ENCODE measurements around the gene TSPAN5. TPM values are rescaled to one million over a fixed set of nuclear protein-coding genes. Genes with fewer than 3 reads are reported as not detected.

The TSPAN5 gene
- total RNA-seq, 1 experiment from 2014 or later, result 41.8 TPM

DNA sequence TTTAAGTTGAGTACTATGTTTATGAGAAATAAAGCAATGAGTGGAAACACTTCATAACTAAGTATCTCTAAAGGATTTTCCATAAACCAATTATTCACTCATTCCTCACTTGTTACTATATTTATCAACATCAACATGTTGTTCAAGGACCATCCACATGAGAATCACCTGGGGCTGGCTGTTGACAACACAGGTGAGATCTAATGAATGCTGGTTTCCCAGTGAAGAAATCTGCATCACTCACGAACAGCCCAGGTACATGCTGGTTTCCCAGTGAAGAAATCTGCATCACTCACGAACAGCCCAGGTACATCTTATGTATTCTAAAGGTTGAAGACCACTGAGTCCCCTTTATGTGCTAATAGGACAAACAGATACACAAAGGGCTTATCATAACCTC lies 32.5 kb downstream of the TSPAN5 start:
- ChIA-PET CTCF (no interaction called here), POLR2A (ENCODE audit: unreplicated experiment) (no interaction called here)
- H3K4me3 ChIP-seq (ENCODE audit: low read length), result peak overlapping the region; percentile 54
- peak; percentile 17 for ATAC-seq
- no peaks in the 10 kb centered on the region for H3K27me3 ChIP-seq (ENCODE audit: low read length)
- H3K9me2 ChIP-seq (replicated peaks; ENCODE audit: low read length), result no peaks in the 10 kb centered on the region
- H3K4me1 ChIP-seq (ENCODE audit: insufficient read depth, low read length), result peaks cover 57% of the 10 kb centered on the region
- H2AFZ ChIP-seq (ENCODE audit: low read length), result no peak overlapping the region
- H3K79me2 ChIP-seq (ENCODE audit: low read length), result peaks cover 97% of the 10 kb centered on the region
- TF ChIP-seq EZH2phosphoT487 (IDR thresholded peaks at IDR 0.05; ENCODE audit: borderline replicate concordance, low read length), result no peak
- no peak for TF ChIP-seq EZH2 (IDR thresholded peaks at IDR 0.05; ENCODE audit: low read length, unreplicated experiment)
- H3K9me3 ChIP-seq (ENCODE audit: low read length), result no peaks in the 10 kb centered on the region
- H3K4me2 ChIP-seq (ENCODE audit: low read length), result peak overlapping the region; percentile 76
- peak overlapping the region; percentile 96 for H3K27ac ChIP-seq (ENCODE audit: low read length)
- H3F3A ChIP-seq (ENCODE audit: low read length, unreplicated experiment), result no peaks in the 10 kb centered on the region
- no peak for DNase-seq
- H4K20me1 ChIP-seq (ENCODE audit: low read length), result no peaks in the 10 kb centered on the region
- intact Hi-C loops (cut with micrococcal nuclease), result loop anchor here (1.0 to 5.0 kb wide), 6 partner anchors 28 to 364 kb away; partner anchors contain the start of gene RAP1GDS1
- no peaks in the 10 kb centered on the region for H3K36me3 ChIP-seq (ENCODE audit: low read depth, low read length)
- BruUV-seq (replicated peaks), result TSS peak; percentile 28
- peak overlapping the region; percentile 65 for H3K9ac ChIP-seq (ENCODE audit: low read length)

DNA sequence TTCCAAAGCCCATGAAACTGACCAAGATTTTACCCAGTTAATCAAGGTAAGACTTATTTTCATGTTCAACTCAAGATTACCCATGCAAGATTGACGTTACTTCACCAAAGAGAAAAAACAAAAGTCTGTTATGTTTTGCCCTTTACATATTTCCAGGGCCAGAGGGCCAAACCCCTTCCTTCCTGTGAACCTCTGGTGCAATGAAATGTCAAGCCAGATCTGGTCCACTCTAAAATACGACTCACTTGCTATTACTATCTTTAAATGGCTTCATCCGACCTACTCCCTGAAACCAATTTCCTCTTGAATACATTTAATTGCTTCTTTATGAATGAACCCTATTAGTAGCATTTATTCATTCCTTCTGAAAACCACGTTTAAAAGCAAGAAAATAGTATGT lies 33.0 kb downstream of the TSPAN5 start:
- CTCF ChIA-PET, result no interaction called here
- no TSS peak for BruUV-seq (replicated peaks)
- DNase-seq, result peak; percentile 20
- Histone ChIP-seq H3K79me2 (ENCODE audit: low read length) (peaks cover 97% of the 10 kb centered on the region), H3K9me3 (ENCODE audit: low read length) (no peaks in the 10 kb centered on the region), H3K4me3 (ENCODE audit: low read length) (peak overlapping the region; percentile 54; the same call in 1 of the 2 replicates), H3K27me3 (ENCODE audit: low read length) (no peaks in the 10 kb centered on the region), H3K9ac (ENCODE audit: low read length) (peak overlapping the region; percentile 65), H3F3A (ENCODE audit: low read length, unreplicated experiment) (no peaks in the 10 kb centered on the region), H3K36me3 (ENCODE audit: low read depth, low read length) (0 out of 2 replicates have a peak, but pooled peaks cover under 1% of the 10 kb centered on the region), H2AFZ (ENCODE audit: low read length) (no peak overlapping the region), H3K9me2 (replicated peaks; ENCODE audit: low read length) (no peaks in the 10 kb centered on the region), H3K4me2 (ENCODE audit: low read length) (peak overlapping the region; percentile 76), H4K20me1 (ENCODE audit: low read length) (no peaks in the 10 kb centered on the region), H3K27ac (ENCODE audit: low read length) (peak overlapping the region; percentile 96), H3K4me1 (ENCODE audit: insufficient read depth, low read length) (peaks cover 57% of the 10 kb centered on the region)
- no peak for ATAC-seq
- POLR2A ChIA-PET (ENCODE audit: unreplicated experiment), result no interaction called here
- intact Hi-C loops (cut with micrococcal nuclease), result loop anchor here (5.0 kb wide), 3 partner anchors 53 to 363 kb away; partner anchors contain the start of gene RAP1GDS1
- no peak for TF ChIP-seq EZH2phosphoT487 (IDR thresholded peaks at IDR 0.05; ENCODE audit: borderline replicate concordance, low read length)
- TF ChIP-seq EZH2 (IDR thresholded peaks at IDR 0.05; ENCODE audit: low read length, unreplicated experiment), result no peak
- TF ChIP-seq, protein P1, sequence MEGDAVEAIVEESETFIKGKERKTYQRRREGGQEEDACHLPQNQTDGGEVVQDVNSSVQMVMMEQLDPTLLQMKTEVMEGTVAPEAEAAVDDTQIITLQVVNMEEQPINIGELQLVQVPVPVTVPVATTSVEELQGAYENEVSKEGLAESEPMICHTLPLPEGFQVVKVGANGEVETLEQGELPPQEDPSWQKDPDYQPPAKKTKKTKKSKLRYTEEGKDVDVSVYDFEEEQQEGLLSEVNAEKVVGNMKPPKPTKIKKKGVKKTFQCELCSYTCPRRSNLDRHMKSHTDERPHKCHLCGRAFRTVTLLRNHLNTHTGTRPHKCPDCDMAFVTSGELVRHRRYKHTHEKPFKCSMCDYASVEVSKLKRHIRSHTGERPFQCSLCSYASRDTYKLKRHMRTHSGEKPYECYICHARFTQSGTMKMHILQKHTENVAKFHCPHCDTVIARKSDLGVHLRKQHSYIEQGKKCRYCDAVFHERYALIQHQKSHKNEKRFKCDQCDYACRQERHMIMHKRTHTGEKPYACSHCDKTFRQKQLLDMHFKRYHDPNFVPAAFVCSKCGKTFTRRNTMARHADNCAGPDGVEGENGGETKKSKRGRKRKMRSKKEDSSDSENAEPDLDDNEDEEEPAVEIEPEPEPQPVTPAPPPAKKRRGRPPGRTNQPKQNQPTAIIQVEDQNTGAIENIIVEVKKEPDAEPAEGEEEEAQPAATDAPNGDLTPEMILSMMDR (conservative IDR thresholded peaks at IDR 0.05; ENCODE audit: low read depth, low read length), result no peak

DNA sequence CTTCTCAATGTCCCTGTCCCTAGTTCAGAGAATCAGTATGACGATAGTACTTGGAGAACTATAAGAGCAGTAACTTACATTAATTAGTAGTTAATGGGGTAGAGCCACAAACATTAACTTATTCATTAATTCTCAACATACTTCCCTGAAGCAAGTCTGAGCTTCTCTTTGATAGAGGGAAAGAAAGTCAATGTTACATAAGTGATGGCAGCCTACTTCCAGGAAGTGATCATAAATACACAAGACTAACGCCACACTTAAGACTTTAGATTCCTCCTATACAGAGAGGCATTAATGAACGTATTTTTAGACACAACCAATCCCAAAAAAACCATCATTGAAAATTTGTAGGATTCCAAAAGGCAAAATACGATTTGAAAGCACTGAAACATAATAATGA lies 33.8 kb downstream of the TSPAN5 start:
- Histone ChIP-seq H3F3A (ENCODE audit: low read length, unreplicated experiment) (no peaks in the 10 kb centered on the region), H3K79me2 (ENCODE audit: low read length) (peaks cover 97% of the 10 kb centered on the region), H3K27me3 (ENCODE audit: low read length) (no peaks in the 10 kb centered on the region), H3K9me2 (replicated peaks; ENCODE audit: low read length) (no peaks in the 10 kb centered on the region), H3K4me3 (ENCODE audit: low read length) (no peak overlapping the region), H3K4me2 (ENCODE audit: low read length) (peak overlapping the region; percentile 76), H3K9ac (ENCODE audit: low read length) (no peak overlapping the region), H3K4me1 (ENCODE audit: insufficient read depth, low read length) (peaks cover 57% of the 10 kb centered on the region), H3K27ac (ENCODE audit: low read length) (peak overlapping the region; percentile 96), H3K9me3 (ENCODE audit: low read length) (no peaks in the 10 kb centered on the region), H4K20me1 (ENCODE audit: low read length) (no peaks in the 10 kb centered on the region), H3K36me3 (ENCODE audit: low read depth, low read length) (0 out of 2 replicates have a peak, but pooled peaks cover 4% of the 10 kb centered on the region), H2AFZ (ENCODE audit: low read length) (no peak overlapping the region)
- CTCF ChIA-PET, result no interaction called here
- POLR2A ChIA-PET (ENCODE audit: unreplicated experiment), result no interaction called here
- intact Hi-C loops (cut with micrococcal nuclease), result loop anchor here (5.0 kb wide), 3 partner anchors 52 to 362 kb away; partner anchors contain the start of gene RAP1GDS1
- no peak for TF ChIP-seq EZH2phosphoT487 (IDR thresholded peaks at IDR 0.05; ENCODE audit: borderline replicate concordance, low read length)
- TF ChIP-seq, protein P1 (conservative IDR thresholded peaks at IDR 0.05; ENCODE audit: low read depth, low read length), result no peak
- TF ChIP-seq EZH2 (IDR thresholded peaks at IDR 0.05; ENCODE audit: low read length, unreplicated experiment), result no peak
- no TSS peak for BruUV-seq (replicated peaks)
- ATAC-seq (no peak), DNase-seq (no peak)
